Fibroblast of lung (primary cell): ENCODE measurements around the gene NEGR1. TPM values are rescaled to one million over a fixed set of nuclear protein-coding genes. Genes with fewer than 3 reads are reported as not detected.

Experiments used
- DNase-seq, 2 donors: peaks; one replicate each; pipeline versions ENCODE4 v3.0.0 to v3.0.0-alpha.2; 2010; ENCODE audit warnings: low read depth in 2 of 2
- H2AFZ ChIP-seq: 2 replicates; pipeline ENCODE4 v1.5.1; 2012; ENCODE audit warnings: low read length, control low read depth, inconsistent platforms
- H3K27ac ChIP-seq: 2 replicates; pipeline ENCODE4 v1.5.1; 2011; ENCODE audit warnings: low read length, control low read depth; ENCODE audit not compliant: insufficient read depth
- H3K27me3 ChIP-seq: 2 replicates; pipeline ENCODE4 v1.5.1; 2011; ENCODE audit warnings: mild to moderate bottlenecking, low read length; ENCODE audit not compliant: control insufficient read depth, insufficient read depth
- H3K36me3 ChIP-seq: 2 replicates; pipeline ENCODE4 v1.5.1; 2011; ENCODE audit warnings: low read length; ENCODE audit not compliant: control insufficient read depth, insufficient read depth
- H3K4me1 ChIP-seq: 2 replicates; pipeline ENCODE4 v1.5.1; 2011; ENCODE audit warnings: low read length; ENCODE audit not compliant: control insufficient read depth, insufficient read depth; ENCODE audit errors: extremely low read depth
- H3K4me2 ChIP-seq: 2 replicates; pipeline ENCODE4 v1.5.1; 2011; ENCODE audit warnings: low read length, control low read depth; ENCODE audit not compliant: insufficient read depth; ENCODE audit errors: extremely low read depth
- H3K4me3 ChIP-seq, 4 experiments: fragments of 200-600 bp in 1 of 4; sonication (generic) in 1 of 4; replicated peaks in 1 of 4; 2 replicates each; pipeline ENCODE4 v1.5.1; 2011 to 2016; ENCODE audit warnings: low read length in 4 of 4, low read depth in 3 of 4, mild to moderate bottlenecking in 3 of 4, control low read depth in 2 of 4, inconsistent platforms in 1 of 4, mixed read lengths in 1 of 4; ENCODE audit not compliant: insufficient read depth in 1 of 4; ENCODE audit errors: control extremely low read depth in 1 of 4
- H3K79me2 ChIP-seq: 2 replicates; pipeline ENCODE4 v1.5.1; 2012; ENCODE audit warnings: mild to moderate bottlenecking, low read length, inconsistent platforms; ENCODE audit not compliant: control insufficient read depth, insufficient read depth
- H3K9ac ChIP-seq: 2 replicates; pipeline ENCODE4 v1.5.1; 2011; ENCODE audit warnings: mild to moderate bottlenecking, low read length, control low read depth; ENCODE audit not compliant: insufficient read depth
- H3K9me3 ChIP-seq: 2 replicates; pipeline ENCODE4 v1.5.1; 2012; ENCODE audit warnings: low read depth, low read length; ENCODE audit not compliant: control insufficient read depth, insufficient read depth
- H4K20me1 ChIP-seq: 2 replicates; pipeline ENCODE4 v1.5.1; 2011; ENCODE audit warnings: low read length; ENCODE audit not compliant: control insufficient read depth, insufficient read depth; ENCODE audit errors: extremely low read depth
- EZH2 ChIP-seq: IDR thresholded peaks from 2 replicates; pipeline ENCODE4 v1.5.1; 2012; ENCODE audit warnings: low read length, control low read depth, mild to moderate bottlenecking; ENCODE audit errors: missing control alignments
- polyA plus RNA-seq, 2 donors: library from polyadenylated mRNA; depleted of rRNA in 1 of 2; stranded (reverse) in 1 of 2; unstranded in 1 of 2; fragments of >200 nt; gene quantifications; 2 replicates each; pipeline ENCODE4 v1.2.1, GENCODE V29; 2011 to 2012; ENCODE audit warnings: missing spikeins in 1 of 2
- total RNA-seq: library from RNA; depleted of rRNA; stranded (reverse); fragments of >200 nt; gene quantifications from 2 replicates; pipeline ENCODE4 v1.2.1, GENCODE V29; 2014
- TF ChIP-seq, protein P1 (sequence below), 2 donors: IDR thresholded peaks in 1 of 2; conservative IDR thresholded peaks in 1 of 2; 1 replicate in 1 of 2; 2 replicates in 1 of 2; pipeline ENCODE4 v1.5.1; 2011 to 2012; ENCODE audit warnings: low read length in 2 of 2, control low read depth in 1 of 2, inconsistent platforms in 1 of 2, low read depth in 1 of 2, mild to moderate bottlenecking in 1 of 2

NEGR1 gene
- total and polyA plus RNA-seq, 2 donors (not counting 1 experiment from before 2014, with no cell fraction given) = 3.1 to 9.4 TPM

DNA sequence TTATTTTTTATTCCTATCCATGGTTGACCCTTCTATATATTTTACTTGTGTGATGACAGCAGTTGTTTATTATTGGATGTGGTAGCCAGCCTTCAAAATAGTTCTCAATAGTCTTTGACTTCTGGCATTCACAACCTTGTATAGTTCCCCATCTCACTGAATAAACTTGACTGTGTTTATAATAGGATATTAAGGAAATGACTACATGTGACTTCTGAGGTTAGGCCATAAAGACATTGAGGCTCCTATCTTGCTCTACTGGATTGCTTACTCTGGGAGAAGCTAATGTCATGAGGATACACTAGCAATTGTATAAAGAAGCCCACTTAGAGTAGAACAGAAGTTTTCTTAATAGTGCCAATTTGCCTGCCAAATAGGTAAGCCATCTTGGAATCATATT lies 231.8 kb downstream of the NEGR1 start:
- H2AFZ ChIP-seq = no peak overlapping the region
- H3K27ac ChIP-seq = no peak overlapping the region
- no peaks in the 10 kb centered on the region for H3K9me3 ChIP-seq
- H3K79me2 ChIP-seq = no peaks in the 10 kb centered on the region
- no peak for DNase-seq
- H4K20me1 ChIP-seq = no peaks in the 10 kb centered on the region
- no peaks in the 10 kb centered on the region for H3K36me3 ChIP-seq
- H3K4me2 ChIP-seq = no peak overlapping the region
- no peaks in the 10 kb centered on the region for H3K27me3 ChIP-seq
- no peaks in the 10 kb centered on the region for H3K4me1 ChIP-seq
- H3K9ac ChIP-seq = no peak overlapping the region
- no peak for TF ChIP-seq EZH2
- TF ChIP-seq, protein P1, sequence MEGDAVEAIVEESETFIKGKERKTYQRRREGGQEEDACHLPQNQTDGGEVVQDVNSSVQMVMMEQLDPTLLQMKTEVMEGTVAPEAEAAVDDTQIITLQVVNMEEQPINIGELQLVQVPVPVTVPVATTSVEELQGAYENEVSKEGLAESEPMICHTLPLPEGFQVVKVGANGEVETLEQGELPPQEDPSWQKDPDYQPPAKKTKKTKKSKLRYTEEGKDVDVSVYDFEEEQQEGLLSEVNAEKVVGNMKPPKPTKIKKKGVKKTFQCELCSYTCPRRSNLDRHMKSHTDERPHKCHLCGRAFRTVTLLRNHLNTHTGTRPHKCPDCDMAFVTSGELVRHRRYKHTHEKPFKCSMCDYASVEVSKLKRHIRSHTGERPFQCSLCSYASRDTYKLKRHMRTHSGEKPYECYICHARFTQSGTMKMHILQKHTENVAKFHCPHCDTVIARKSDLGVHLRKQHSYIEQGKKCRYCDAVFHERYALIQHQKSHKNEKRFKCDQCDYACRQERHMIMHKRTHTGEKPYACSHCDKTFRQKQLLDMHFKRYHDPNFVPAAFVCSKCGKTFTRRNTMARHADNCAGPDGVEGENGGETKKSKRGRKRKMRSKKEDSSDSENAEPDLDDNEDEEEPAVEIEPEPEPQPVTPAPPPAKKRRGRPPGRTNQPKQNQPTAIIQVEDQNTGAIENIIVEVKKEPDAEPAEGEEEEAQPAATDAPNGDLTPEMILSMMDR (conservative IDR thresholded peaks at IDR 0.05 in 1 of 2, IDR thresholded peaks at IDR 0.05 in 1 of 2; ENCODE audit: low read depth in 1 of 2, low read length in 2 of 2) = no peak
- no peak overlapping the region for H3K4me3 ChIP-seq

DNA sequence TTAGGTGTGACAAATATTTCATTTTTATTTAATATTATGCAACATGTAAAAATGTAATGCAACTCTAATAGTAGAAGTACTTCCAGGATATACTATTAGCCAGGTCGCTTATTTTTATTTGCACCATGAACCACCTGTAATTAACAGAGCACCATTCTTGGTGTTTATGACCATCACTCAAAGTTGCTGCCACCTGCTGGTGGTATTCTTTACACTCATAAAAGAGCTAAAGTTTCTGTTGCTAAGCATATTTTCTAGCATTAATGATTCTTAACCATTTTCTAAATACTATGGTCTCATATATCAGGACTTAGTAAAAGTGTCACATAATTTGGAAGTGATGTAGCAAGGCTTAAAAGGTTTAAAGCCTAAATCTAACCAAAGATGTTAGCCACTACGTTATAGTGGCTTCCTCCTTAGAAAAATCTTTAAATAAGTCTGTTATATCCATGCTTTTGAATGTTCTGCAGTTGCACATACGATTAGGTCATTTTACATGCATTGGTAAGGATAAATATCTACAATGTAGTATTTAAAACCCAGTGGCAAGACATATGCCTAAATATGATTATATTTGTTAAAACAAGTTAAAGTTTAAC lies 244.5 kb downstream of the NEGR1 start:
- H2AFZ ChIP-seq = no peak overlapping the region
- no peaks in the 10 kb centered on the region for H3K36me3 ChIP-seq
- no peaks in the 10 kb centered on the region for H3K79me2 ChIP-seq
- no peaks in the 10 kb centered on the region for H3K27me3 ChIP-seq
- no peaks in the 10 kb centered on the region for H3K9me3 ChIP-seq
- no peak overlapping the region for H3K9ac ChIP-seq
- TF ChIP-seq, protein P1 (conservative IDR thresholded peaks at IDR 0.05 in 1 of 2, IDR thresholded peaks at IDR 0.05 in 1 of 2; ENCODE audit: low read depth in 1 of 2, low read length in 2 of 2) = peak; percentile 52 to 60
- no peak for TF ChIP-seq EZH2
- no peak overlapping the region for H3K4me3 ChIP-seq
- H3K4me1 ChIP-seq = no peaks in the 10 kb centered on the region
- no peaks in the 10 kb centered on the region for H4K20me1 ChIP-seq
- no peak overlapping the region for H3K27ac ChIP-seq
- H3K4me2 ChIP-seq = no peak overlapping the region
- DNase-seq = peak; percentile 26 to 62

DNA sequence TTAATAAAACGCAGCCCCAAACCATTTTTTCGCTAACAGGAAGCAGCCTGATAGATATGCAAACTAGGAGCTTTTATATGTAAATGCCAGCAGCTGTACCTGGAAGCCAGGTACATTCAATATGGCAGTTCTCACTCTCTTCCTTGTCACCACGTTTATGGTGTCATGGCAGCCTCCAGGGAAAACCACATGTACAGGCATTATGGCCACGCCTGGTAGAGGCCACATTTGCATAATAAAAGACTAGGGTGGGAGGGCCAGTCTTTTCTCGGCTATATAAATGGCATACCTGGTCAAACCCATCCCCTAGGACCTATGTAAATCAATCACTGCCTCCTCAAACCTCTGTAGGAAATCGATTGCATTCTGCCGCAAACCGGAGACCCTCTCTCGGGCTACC lies 247.5 kb downstream of the NEGR1 start:
- H3K27ac ChIP-seq = no peak overlapping the region
- H3K4me2 ChIP-seq = no peak overlapping the region
- no peaks in the 10 kb centered on the region for H3K4me1 ChIP-seq
- no peak overlapping the region for H3K4me3 ChIP-seq
- no peaks in the 10 kb centered on the region for H3K79me2 ChIP-seq
- H3K9ac ChIP-seq = no peak overlapping the region
- H3K9me3 ChIP-seq = no peaks in the 10 kb centered on the region
- no peaks in the 10 kb centered on the region for H3K36me3 ChIP-seq
- no peaks in the 10 kb centered on the region for H3K27me3 ChIP-seq
- no peak overlapping the region for H2AFZ ChIP-seq
- DNase-seq = no peak
- no peaks in the 10 kb centered on the region for H4K20me1 ChIP-seq
- TF ChIP-seq, protein P1 (conservative IDR thresholded peaks at IDR 0.05 in 1 of 2, IDR thresholded peaks at IDR 0.05 in 1 of 2; ENCODE audit: low read depth in 1 of 2, low read length in 2 of 2) = no peak
- TF ChIP-seq EZH2 = no peak
